ENCODE data around the gene NFIA. TPM values are rescaled to one million over a fixed set of nuclear protein-coding genes. Genes with fewer than 3 reads are reported as not detected.
A peak's percentile ranks its signal among the peaks of the same experiment; 100 is the strongest.

The NFIA gene
- total RNA-seq, 2 donors from 2014 or later = 5.0 to 5.2 TPM

GRCh38 chr1:61138921-61139774, 56.8 kb downstream of the NFIA start:
- Mint-ChIP-seq H3K4me1 (no peaks in the 10 kb centered on the region), H3K27me3 (no peaks in the 10 kb centered on the region), H3K27ac (no peak overlapping the region), H3K4me3 (no peak overlapping the region), H3K36me3 (ENCODE audit: low read depth) (no peaks in the 10 kb centered on the region)
- DNase-seq = no peak
- no peak for ATAC-seq
- no peaks in the 10 kb centered on the region for H3K9me3 ChIP-seq (ENCODE audit: control insufficient read depth, low read length, poor library complexity, severe bottlenecking)

DNA sequence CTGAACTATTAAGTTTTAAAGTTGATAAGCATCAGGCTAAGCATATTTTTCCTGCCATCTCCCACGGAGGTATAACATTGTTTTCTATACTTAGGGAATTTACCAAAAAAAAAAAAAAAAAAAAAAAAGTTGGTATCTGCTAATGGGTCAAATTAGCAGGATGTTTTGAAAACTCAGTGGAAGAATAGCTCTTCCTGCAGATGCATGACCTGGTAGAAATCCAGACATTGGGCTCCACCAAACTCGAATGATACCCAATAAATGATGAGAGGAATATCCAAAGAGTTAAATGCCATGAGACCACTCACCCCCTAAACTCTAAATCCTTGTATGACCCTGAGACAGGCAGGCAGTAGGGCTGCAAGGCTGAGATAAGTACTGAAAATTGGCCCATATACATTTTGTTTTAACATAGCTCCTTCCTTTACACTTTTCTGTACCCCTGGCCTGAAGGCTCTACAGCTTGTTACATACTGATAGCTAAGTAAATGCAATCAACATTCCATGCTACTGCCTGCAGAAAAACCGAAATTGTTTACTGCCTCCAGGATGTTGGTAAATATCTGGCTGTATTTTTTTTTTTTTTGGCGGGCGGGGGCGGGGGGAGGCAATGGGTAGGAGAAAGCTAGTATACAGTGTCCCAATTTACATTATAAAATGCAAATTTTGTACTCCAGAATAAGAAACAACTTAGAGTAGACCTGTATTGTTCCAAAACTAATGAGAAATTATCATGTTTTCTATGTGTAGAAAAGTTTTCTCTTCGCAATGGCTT, 57.6 kb downstream of the NFIA start:
- ATAC-seq = no peak
- no peaks in the 10 kb centered on the region for H3K36me3 Mint-ChIP-seq (ENCODE audit: low read depth)
- DNase-seq = no peak
- H3K4me1 Mint-ChIP-seq = no peaks in the 10 kb centered on the region
- no peak overlapping the region for H3K27ac Mint-ChIP-seq
- no peaks in the 10 kb centered on the region for H3K9me3 ChIP-seq (ENCODE audit: control insufficient read depth, low read length, poor library complexity, severe bottlenecking)
- no peak overlapping the region for H3K4me3 Mint-ChIP-seq
- no peaks in the 10 kb centered on the region for H3K27me3 Mint-ChIP-seq

GRCh38 chr1:61140778-61141177, 58.4 kb downstream of the NFIA start:
- Mint-ChIP-seq H3K27ac (no peak overlapping the region), H3K4me1 (no peaks in the 10 kb centered on the region), H3K36me3 (ENCODE audit: low read depth) (peaks cover 2% of the 10 kb centered on the region), H3K4me3 (no peak overlapping the region), H3K27me3 (peaks cover 2% of the 10 kb centered on the region)
- no peaks in the 10 kb centered on the region for H3K9me3 ChIP-seq (ENCODE audit: control insufficient read depth, low read length, poor library complexity, severe bottlenecking)
- no peak for ATAC-seq
- no peak for DNase-seq

DNA sequence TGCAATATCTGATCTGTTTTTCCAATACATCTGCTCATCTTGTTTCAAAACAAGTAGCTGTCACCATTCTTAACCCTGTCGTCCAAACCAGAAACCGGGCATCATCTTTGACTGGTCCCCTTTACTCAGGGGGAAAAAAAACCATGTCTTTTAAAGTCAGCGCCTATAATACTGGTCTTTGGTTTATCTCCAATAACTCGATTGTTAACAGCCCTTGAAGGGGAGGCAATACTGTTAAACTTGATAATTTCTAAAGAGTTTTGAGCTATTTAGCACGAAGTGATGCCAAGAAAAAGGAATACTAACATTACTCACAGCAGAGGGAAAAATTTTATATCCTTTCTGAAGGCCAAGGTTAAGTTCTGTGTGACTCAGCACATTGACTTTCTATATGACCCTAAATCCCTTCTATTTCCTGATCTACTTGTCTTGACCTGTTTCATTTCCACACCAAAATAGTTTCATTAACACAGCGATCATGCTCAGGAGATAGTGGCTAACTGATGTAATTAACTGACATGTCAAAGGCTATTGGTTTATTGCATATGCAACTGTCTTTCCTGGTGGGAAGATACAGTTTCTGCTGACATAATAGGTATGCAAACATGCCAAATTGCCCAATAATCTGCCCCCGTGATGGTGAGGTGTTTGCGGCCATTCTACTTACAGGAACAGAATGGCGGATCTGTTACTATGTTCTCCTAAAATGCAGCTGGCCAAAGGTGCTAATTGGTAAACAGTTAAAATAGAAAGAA, 59.1 kb downstream of the NFIA start:
- no peak for DNase-seq
- peaks cover 5% of the 10 kb centered on the region for H3K27me3 Mint-ChIP-seq
- no peak overlapping the region for H3K27ac Mint-ChIP-seq
- H3K36me3 Mint-ChIP-seq (ENCODE audit: low read depth) = peaks cover 2% of the 10 kb centered on the region
- no peak overlapping the region for H3K4me3 Mint-ChIP-seq
- no peak for ATAC-seq
- no peaks in the 10 kb centered on the region for H3K4me1 Mint-ChIP-seq
- no peaks in the 10 kb centered on the region for H3K9me3 ChIP-seq (ENCODE audit: control insufficient read depth, low read length, poor library complexity, severe bottlenecking)

DNA sequence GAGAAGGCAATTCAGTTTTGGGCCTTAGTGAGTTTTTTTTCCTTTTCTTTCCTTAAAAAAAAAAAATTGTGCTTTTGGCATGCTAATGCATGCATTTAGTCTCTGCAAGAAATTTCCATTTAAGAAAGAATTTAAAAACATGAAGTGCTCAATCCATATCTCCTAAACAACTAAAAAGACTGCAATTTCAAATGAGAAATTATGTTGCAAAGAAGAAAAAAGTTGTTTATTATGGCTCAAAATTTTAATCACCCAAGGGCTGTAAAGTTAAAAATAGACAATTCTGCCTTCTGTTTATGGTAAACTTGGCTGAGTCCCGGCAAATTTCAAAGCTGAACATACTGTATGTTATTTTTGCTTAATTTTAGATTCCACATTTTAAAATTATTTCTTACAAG, 59.7 kb downstream of the NFIA start:
- DNase-seq (no peak), ATAC-seq (no peak)
- Mint-ChIP-seq H3K27me3 (peaks cover 5% of the 10 kb centered on the region), H3K4me3 (no peak overlapping the region), H3K4me1 (no peaks in the 10 kb centered on the region), H3K36me3 (ENCODE audit: low read depth) (peaks cover 2% of the 10 kb centered on the region), H3K27ac (no peak overlapping the region)
- no peaks in the 10 kb centered on the region for H3K9me3 ChIP-seq (ENCODE audit: control insufficient read depth, low read length, poor library complexity, severe bottlenecking)

GRCh38 chr1:61142726-61143500, 60.6 kb downstream of the NFIA start:
- peaks cover 5% of the 10 kb centered on the region for H3K27me3 Mint-ChIP-seq
- ATAC-seq (no peak), DNase-seq (no peak)

DNA sequence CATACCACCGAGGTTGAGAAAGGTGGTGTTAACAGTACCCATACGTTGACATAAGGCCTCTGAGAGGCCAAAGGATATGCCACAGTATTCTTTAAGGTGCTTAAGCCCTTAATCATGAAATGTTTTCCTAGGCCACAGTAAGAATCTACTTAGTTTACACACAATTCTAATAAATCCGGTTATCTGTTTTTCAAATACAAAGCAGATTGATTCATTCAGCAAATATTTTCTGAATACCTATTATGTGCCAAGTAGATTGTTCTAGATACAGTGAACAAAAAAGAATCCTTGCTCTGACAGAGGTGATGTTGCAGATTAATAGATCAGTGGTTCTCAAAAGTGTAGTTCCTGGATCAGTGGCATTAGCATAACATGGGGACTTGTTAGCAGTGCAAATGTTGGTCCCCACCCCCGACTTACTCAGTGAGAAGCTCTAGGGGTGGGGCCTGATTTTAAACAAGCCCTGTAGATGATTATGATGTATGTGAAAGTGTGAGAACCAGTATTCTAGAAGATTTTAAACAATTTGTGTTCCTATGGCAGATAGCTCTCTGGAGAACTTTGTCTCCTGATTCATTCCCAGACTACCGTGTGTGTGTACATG, 61.6 kb downstream of the NFIA start:
- no peak for ATAC-seq
- Mint-ChIP-seq H3K27me3 (peaks cover 5% of the 10 kb centered on the region), H3K4me3 (no peak overlapping the region), H3K27ac (no peak overlapping the region), H3K4me1 (peaks cover 2% of the 10 kb centered on the region), H3K36me3 (ENCODE audit: low read depth) (peaks cover 2% of the 10 kb centered on the region)
- DNase-seq = no peak
- no peaks in the 10 kb centered on the region for H3K9me3 ChIP-seq (ENCODE audit: control insufficient read depth, low read length, poor library complexity, severe bottlenecking)

More at GRCh38 chr1:61142726-61143500, 60.6 kb downstream of the NFIA start:
- Mint-ChIP-seq H3K4me1 (no peaks in the 10 kb centered on the region), H3K4me3 (peak overlapping the region; percentile 52), H3K36me3 (ENCODE audit: low read depth) (peaks cover 2% of the 10 kb centered on the region), H3K27ac (no peak overlapping the region)
- H3K9me3 ChIP-seq (ENCODE audit: control insufficient read depth, low read length, poor library complexity, severe bottlenecking) = no peaks in the 10 kb centered on the region

GRCh38 chr1:61149010-61149860, 66.9 kb downstream of the NFIA start:
- no peaks in the 10 kb centered on the region for H3K9me3 ChIP-seq (ENCODE audit: control insufficient read depth, low read length, poor library complexity, severe bottlenecking)
- Mint-ChIP-seq H3K27ac (no peak overlapping the region), H3K4me1 (peaks cover 2% of the 10 kb centered on the region), H3K27me3 (peaks cover 5% of the 10 kb centered on the region), H3K4me3 (no peak overlapping the region), H3K36me3 (ENCODE audit: low read depth) (peaks cover 2% of the 10 kb centered on the region)
- no peak for DNase-seq
- no peak for ATAC-seq

DNA sequence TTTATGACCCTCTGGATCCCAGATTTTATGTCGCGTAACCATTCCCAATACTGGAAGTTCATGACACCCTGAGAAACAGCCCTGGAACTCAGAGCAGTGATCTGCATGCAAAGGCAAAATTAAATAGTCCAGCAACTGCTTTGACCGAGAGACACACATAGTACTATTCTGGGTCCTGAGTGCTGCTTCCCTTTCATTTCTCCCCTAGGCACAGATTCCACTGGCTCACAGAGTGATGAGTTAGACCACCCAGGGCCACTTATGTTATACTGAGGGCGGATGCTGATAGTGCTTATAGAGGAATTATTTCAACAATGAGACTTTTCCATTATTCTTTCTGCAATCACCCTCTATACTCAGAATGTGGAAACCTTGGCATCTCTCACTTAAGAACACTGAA, 69.2 kb downstream of the NFIA start:
- no peak for ATAC-seq
- H3K27ac Mint-ChIP-seq = no peak overlapping the region
- no peaks in the 10 kb centered on the region for H3K9me3 ChIP-seq (ENCODE audit: control insufficient read depth, low read length, poor library complexity, severe bottlenecking)
- peaks cover 2% of the 10 kb centered on the region for H3K4me1 Mint-ChIP-seq
- no peaks in the 10 kb centered on the region for H3K36me3 Mint-ChIP-seq (ENCODE audit: low read depth)
- no peak for DNase-seq
- no peak overlapping the region for H3K4me3 Mint-ChIP-seq
- H3K27me3 Mint-ChIP-seq = no peaks in the 10 kb centered on the region

GRCh38 chr1:61152066-61152465, 69.7 kb downstream of the NFIA start:
- Mint-ChIP-seq H3K4me1 (peaks cover 3% of the 10 kb centered on the region), H3K36me3 (ENCODE audit: low read depth) (no peaks in the 10 kb centered on the region)

GRCh38 chr1:61152469-61153105, 70.2 kb downstream of the NFIA start:
- H3K27me3 Mint-ChIP-seq = no peaks in the 10 kb centered on the region

More at GRCh38 chr1:61152066-61152465, 69.7 kb downstream of the NFIA start:
- H3K4me3 Mint-ChIP-seq = no peak overlapping the region
- no peak overlapping the region for H3K27ac Mint-ChIP-seq
- H3K27me3 Mint-ChIP-seq = no peaks in the 10 kb centered on the region
- no peak for DNase-seq
- no peak for ATAC-seq
- H3K9me3 ChIP-seq (ENCODE audit: control insufficient read depth, low read length, poor library complexity, severe bottlenecking) = no peaks in the 10 kb centered on the region

More at GRCh38 chr1:61152469-61153105, 70.2 kb downstream of the NFIA start:
- DNase-seq (no peak), ATAC-seq (no peak)
- Mint-ChIP-seq H3K4me3 (no peak overlapping the region), H3K4me1 (peaks cover 7% of the 10 kb centered on the region), H3K27ac (no peak overlapping the region), H3K36me3 (ENCODE audit: low read depth) (no peaks in the 10 kb centered on the region)
- H3K9me3 ChIP-seq (ENCODE audit: control insufficient read depth, low read length, poor library complexity, severe bottlenecking) = no peaks in the 10 kb centered on the region

Data from T-helper 17 cell (primary cell).